Measurements from ENCODE around the gene PHLDB1. TPM values are rescaled to one million over a fixed set of nuclear protein-coding genes. Genes with fewer than 3 reads are reported as not detected.

The PHLDB1 gene
- total RNA-seq, 2 donors from 2014 or later = 45.9 to 54.9 TPM

- Mint-ChIP-seq H3K4me3 (no peak overlapping the region), H3K36me3 (ENCODE audit: low read depth) (peaks cover 42% of the 10 kb centered on the region), H3K27ac (no peak overlapping the region), H3K9me3 (no peaks in the 10 kb centered on the region), H3K27me3 (ENCODE audit: insufficient read depth) (no peaks in the 10 kb centered on the region), H3K4me1 (no peaks in the 10 kb centered on the region)
- Histone ChIP-seq H3K27ac (ENCODE audit: low read depth, low read length) (no peak overlapping the region), H3K9ac (ENCODE audit: extremely low read depth, low read length, poor library complexity, severe bottlenecking) (no peak overlapping the region), H3K4me3 (ENCODE audit: low read length) (no peak overlapping the region), H3K36me3 (ENCODE audit: control insufficient read depth, insufficient read depth, low read length) (peaks cover 25% of the 10 kb centered on the region), H3K27me3 (ENCODE audit: control insufficient read depth, insufficient read depth, low read length, poor library complexity, severe bottlenecking) (no peaks in the 10 kb centered on the region), H3K4me1 (ENCODE audit: control insufficient read depth, insufficient read depth, low read length) (no peaks in the 10 kb centered on the region), H3K9me3 (ENCODE audit: control insufficient read depth, low read length) (no peaks in the 10 kb centered on the region)
- WGBS, 2 experiments (ENCODE audit: insufficient coverage in 1 of 2, insufficient read length in 1 of 2) = 96 to 97% methylated on average over 6 to 11 of the region's 11 CpGs
- no peak for DNase-seq
- no peak for TF ChIP-seq CTCF (conservative IDR thresholded peaks at IDR 0.05)
These were observed 34.1 kb downstream of the PHLDB1 start for GRCh38 chr11:118641397-118642019.

- no peak overlapping the region for H3K4me3 ChIP-seq (ENCODE audit: low read length)
- no peaks in the 10 kb centered on the region for H3K9me3 Mint-ChIP-seq
These were observed 36.0 kb downstream of the PHLDB1 start for GRCh38 chr11:118643142-118643994.

GRCh38 chr11:118643995-118644345 is 36.6 kb downstream of the PHLDB1 start:
- Histone ChIP-seq H3K27ac (ENCODE audit: low read depth, low read length) (no peak overlapping the region), H3K9ac (ENCODE audit: extremely low read depth, low read length, poor library complexity, severe bottlenecking) (no peak overlapping the region), H3K9me3 (ENCODE audit: control insufficient read depth, low read length) (no peaks in the 10 kb centered on the region), H3K4me1 (ENCODE audit: control insufficient read depth, insufficient read depth, low read length) (no peaks in the 10 kb centered on the region), H3K27me3 (ENCODE audit: control insufficient read depth, insufficient read depth, low read length, poor library complexity, severe bottlenecking) (no peaks in the 10 kb centered on the region), H3K36me3 (ENCODE audit: control insufficient read depth, insufficient read depth, low read length) (peaks cover 37% of the 10 kb centered on the region), H3K4me3 (ENCODE audit: low read length) (no peak overlapping the region)
- Mint-ChIP-seq H3K4me3 (no peak overlapping the region), H3K9me3 (no peaks in the 10 kb centered on the region), H3K27ac (no peak overlapping the region), H3K36me3 (ENCODE audit: low read depth) (peaks cover 47% of the 10 kb centered on the region), H3K27me3 (ENCODE audit: insufficient read depth) (no peaks in the 10 kb centered on the region), H3K4me1 (no peaks in the 10 kb centered on the region)
- TF ChIP-seq CTCF (conservative IDR thresholded peaks at IDR 0.05) = no peak
- WGBS, 2 experiments (ENCODE audit: insufficient coverage in 1 of 2, insufficient read length in 1 of 2) = 93 to 97% methylated on average over 7 of the region's 7 CpGs
- DNase-seq = no peak

More at GRCh38 chr11:118643142-118643994, 36.0 kb downstream of the PHLDB1 start:
- H3K27me3 Mint-ChIP-seq (ENCODE audit: insufficient read depth) = no peaks in the 10 kb centered on the region
- Histone ChIP-seq H3K36me3 (ENCODE audit: control insufficient read depth, insufficient read depth, low read length) (peaks cover 31% of the 10 kb centered on the region), H3K27me3 (ENCODE audit: control insufficient read depth, insufficient read depth, low read length, poor library complexity, severe bottlenecking) (no peaks in the 10 kb centered on the region), H3K9ac (ENCODE audit: extremely low read depth, low read length, poor library complexity, severe bottlenecking) (no peak overlapping the region), H3K27ac (ENCODE audit: low read depth, low read length) (no peak overlapping the region), H3K4me1 (ENCODE audit: control insufficient read depth, insufficient read depth, low read length) (no peaks in the 10 kb centered on the region), H3K9me3 (ENCODE audit: control insufficient read depth, low read length) (no peaks in the 10 kb centered on the region)
- no peak for DNase-seq
- TF ChIP-seq CTCF (conservative IDR thresholded peaks at IDR 0.05) = no peak
- no peak overlapping the region for H3K27ac Mint-ChIP-seq
- no peak overlapping the region for H3K4me3 Mint-ChIP-seq
- no peaks in the 10 kb centered on the region for H3K4me1 Mint-ChIP-seq
- WGBS, 2 experiments (ENCODE audit: insufficient coverage in 1 of 2, insufficient read length in 1 of 2) = 78 to 89% methylated on average over 3 to 10 of the region's 11 CpGs
- peaks cover 47% of the 10 kb centered on the region for H3K36me3 Mint-ChIP-seq (ENCODE audit: low read depth)
